OCI-LY7 (cell line): ENCODE measurements around the gene ZCCHC14. TPM values are rescaled to one million over a fixed set of nuclear protein-coding genes. Genes with fewer than 3 reads are reported as not detected.
"Not testable (repeated sequence)": the region's sequence is repeated elsewhere in the genome, so short reads cannot be mapped to it uniquely, and the experiment has no call there.

ENCODE experiments used
- BruUV-seq: library from RNA; stranded (reverse); fragments of 400-500 nt; replicated peaks from 2 replicates; lab custom pipeline; 2021; lab: Mats Ljungman, UMichigan
- CTCF ChIA-PET: fragments of 300-600 bp; sonication (Branson Sonifier 250); formaldehyde crosslinking; loops from one replicate; lab custom pipeline; 2022; ENCODE audit warnings: antibody characterized with exemption; ENCODE audit not compliant: unreplicated experiment; lab: Charles Lee
- POLR2A ChIA-PET: fragments of 300-600 bp; sonication (Branson Sonifier 250); formaldehyde crosslinking; loops from one replicate; lab custom pipeline; 2022; ENCODE audit warnings: antibody characterized with exemption; lab: Charles Lee
- DNase-seq: peaks from one replicate; pipeline ENCODE4 v3.0.0-alpha.2; 2015; ENCODE audit warnings: low spot score
- H2AFZ ChIP-seq: fragments of 200-600 bp; sonication (generic), shearing (Covaris generic); 2 replicates; pipeline ENCODE4 v1.6.1; 2014; ENCODE audit warnings: mild to moderate bottlenecking, antibody characterized with exemption, low read length, moderate library complexity
- H3K27ac ChIP-seq: fragments of 200-600 bp; sonication (generic); 2 replicates; pipeline ENCODE4 v1.5.1; 2014; ENCODE audit warnings: mixed run types, low read depth, mild to moderate bottlenecking, moderate library complexity, low read length, inconsistent platforms; ENCODE audit not compliant: poor library complexity, severe bottlenecking
- H3K36me3 ChIP-seq: fragments of 200-600 bp; sonication (generic); 2 replicates; pipeline ENCODE4 v1.6.1; 2014; ENCODE audit warnings: mild to moderate bottlenecking, antibody characterized with exemption, low read length, moderate library complexity, mixed read lengths; ENCODE audit not compliant: insufficient read depth
- H3K4me1 ChIP-seq: fragments of 200-600 bp; sonication (generic); 2 replicates; pipeline ENCODE4 v1.5.1; 2014; ENCODE audit warnings: mild to moderate bottlenecking, low read length; ENCODE audit not compliant: insufficient read depth, poor library complexity, severe bottlenecking
- H3K4me2 ChIP-seq: fragments of 200-600 bp; sonication (generic); 2 replicates; pipeline ENCODE4 v1.6.1; 2014; ENCODE audit warnings: mild to moderate bottlenecking, low read length
- H3K4me3 ChIP-seq: fragments of 200-600 bp; sonication (generic); 2 replicates; pipeline ENCODE4 v1.5.1; 2014; ENCODE audit warnings: mild to moderate bottlenecking, low read depth, low read length; ENCODE audit not compliant: poor library complexity, severe bottlenecking
- H3K79me2 ChIP-seq: fragments of 200-600 bp; sonication (generic); 2 replicates; pipeline ENCODE4 v1.6.1; 2016; ENCODE audit warnings: low read depth, mild to moderate bottlenecking, low read length, moderate library complexity, mixed read lengths; ENCODE audit not compliant: insufficient read depth
- H3K9me2 ChIP-seq: fragments of 200-600 bp; sonication (generic); 2 replicates; pipeline ENCODE4 v1.6.1; 2016; ENCODE audit warnings: mild to moderate bottlenecking, low read length, mixed read lengths; ENCODE audit not compliant: insufficient read depth
- H3K9me3 ChIP-seq: fragments of 200-600 bp; sonication (generic); 2 replicates; pipeline ENCODE4 v1.6.1; 2014; ENCODE audit warnings: mild to moderate bottlenecking, mixed run types, low read length, mixed read lengths
- H4K20me1 ChIP-seq: fragments of 200-600 bp; sonication (generic); 2 replicates; pipeline ENCODE4 v1.6.1; 2014; ENCODE audit warnings: mild to moderate bottlenecking, antibody characterized with exemption, low read length, moderate library complexity, mixed read lengths; ENCODE audit not compliant: insufficient read depth
- CTCF ChIP-seq: fragments of 200-600 bp; sonication (generic); conservative IDR thresholded peaks from 2 replicates; pipeline ENCODE4 v1.5.1; 2014; ENCODE audit warnings: mild to moderate bottlenecking, antibody characterized with exemption, low read length, moderate library complexity, mixed read lengths
- EZH2phosphoT487 ChIP-seq: fragments of 200-600 bp; sonication (generic); IDR thresholded peaks from 2 replicates; pipeline ENCODE4 v1.6.1; 2018; ENCODE audit warnings: low read depth, borderline replicate concordance, mild to moderate bottlenecking, mixed run types, antibody characterized with exemption, low read length, moderate library complexity, mixed read lengths
- intact Hi-C: fragments of 100-400 bp; cut with micrococcal nuclease; formaldehyde crosslinking; loops from one replicate; pipeline ENCODE4 v1.10.0; 2022; ENCODE audit not compliant: unreplicated experiment
- total RNA-seq, 2 experiments: library from RNA; depleted of rRNA in 1 of 2; stranded (reverse); fragments of >200 nt in 1 of 2; shearing (Covaris generic) in 1 of 2; gene quantifications; 2 replicates each; pipeline ENCODE4 v1.2.3, GENCODE V29; 2014 to 2022

ZCCHC14 gene
- total RNA-seq, 2 experiments from 2014 or later: 8.5 to 17.1 TPM

GRCh38 chr16:87366288-87366687, 126.5 kb downstream of the ZCCHC14 start:
- intact Hi-C loops: no loop called here
- H3K9me3 ChIP-seq: no peaks in the 10 kb centered on the region
- no peak for DNase-seq
- H3K79me2 ChIP-seq: peaks cover 16% of the 10 kb centered on the region; the same call in 1 of the 2 replicates
- H3K4me2 ChIP-seq: no peak overlapping the region
- no peak overlapping the region for H3K4me3 ChIP-seq
- TF ChIP-seq EZH2phosphoT487 (no peak), CTCF (no peak)
- H3K27ac ChIP-seq: no peak overlapping the region
- BruUV-seq: no TSS peak
- peaks cover 11% of the 10 kb centered on the region; the same call in 1 of the 2 replicates for H3K36me3 ChIP-seq
- H4K20me1 ChIP-seq: no peaks in the 10 kb centered on the region
- H3K9me2 ChIP-seq: no peaks in the 10 kb centered on the region
- CTCF ChIA-PET: no interaction called here
- no peak overlapping the region for H2AFZ ChIP-seq
- H3K4me1 ChIP-seq: peaks cover 24% of the 10 kb centered on the region
- POLR2A ChIA-PET: no interaction called here

GRCh38 chr16:87365021-87365713, 127.7 kb downstream of the ZCCHC14 start:
- POLR2A ChIA-PET: no interaction called here
- TF ChIP-seq EZH2phosphoT487 (no peak), CTCF (no peak)
- no TSS peak for BruUV-seq
- no peak overlapping the region for H3K4me2 ChIP-seq
- no peak overlapping the region for H3K4me3 ChIP-seq
- H4K20me1 ChIP-seq: no peaks in the 10 kb centered on the region
- no peak overlapping the region for H2AFZ ChIP-seq
- CTCF ChIA-PET: no interaction called here
- H3K27ac ChIP-seq: no peak overlapping the region
- peaks cover 14% of the 10 kb centered on the region; the same call in 1 of the 2 replicates for H3K36me3 ChIP-seq
- intact Hi-C loops: no loop called here
- H3K79me2 ChIP-seq: peaks cover 16% of the 10 kb centered on the region; the same call in 1 of the 2 replicates
- no peaks in the 10 kb centered on the region for H3K9me2 ChIP-seq
- H3K9me3 ChIP-seq: no peaks in the 10 kb centered on the region
- peaks cover 24% of the 10 kb centered on the region for H3K4me1 ChIP-seq
- DNase-seq: no peak

GRCh38 chr16:87363771-87364455, 128.9 kb downstream of the ZCCHC14 start:
- H3K9me3 ChIP-seq: no peaks in the 10 kb centered on the region
- H3K4me3 ChIP-seq: no peak overlapping the region
- H3K36me3 ChIP-seq: peaks cover 25% of the 10 kb centered on the region
- H3K4me2 ChIP-seq: no peak overlapping the region
- DNase-seq: no peak
- H4K20me1 ChIP-seq: no peaks in the 10 kb centered on the region
- ChIA-PET POLR2A (no interaction called here), CTCF (no interaction called here)
- H3K27ac ChIP-seq: no peak overlapping the region
- no peaks in the 10 kb centered on the region for H3K9me2 ChIP-seq
- peaks cover 18% of the 10 kb centered on the region for H3K4me1 ChIP-seq
- peaks cover 9% of the 10 kb centered on the region; the same call in 1 of the 2 replicates for H3K79me2 ChIP-seq
- intact Hi-C loops: no loop called here
- TF ChIP-seq CTCF (no peak), EZH2phosphoT487 (no peak)
- BruUV-seq: no TSS peak
- no peak overlapping the region for H2AFZ ChIP-seq

- H3K36me3 ChIP-seq: peaks cover 34% of the 10 kb centered on the region
- H3K4me2 ChIP-seq, intact Hi-C loops, H3K4me1 ChIP-seq, POLR2A ChIA-PET, DNase-seq, CTCF ChIA-PET, H3K79me2 ChIP-seq, H2AFZ ChIP-seq, BruUV-seq, H4K20me1 ChIP-seq, H3K4me3 ChIP-seq, H3K27ac ChIP-seq, H3K9me3 ChIP-seq, H3K9me2 ChIP-seq: not testable (repeated sequence)
Measured at GRCh38 chr16:87362828-87363559, 129.8 kb downstream of the ZCCHC14 start.
